SK-N-SH treated with all-trans-retinoic acid at 6 μM for 48 hours (cell line): ENCODE measurements around the gene KRT76.

Experiments used
- ATAC-seq: fragments of 200-7000 bp; cut with Tn5 transposase; 3 replicates; pipeline ENCODE4 v1.9.1; 2020; ENCODE audit warnings: mild to moderate bottlenecking, moderate library complexity
- ARNTL ChIP-seq: fragments of 450-650 bp; formaldehyde crosslinking; IDR thresholded peaks from 2 replicates; pipeline ENCODE4 v1.5.0; 2020; ENCODE audit warnings: low read depth, mild to moderate bottlenecking, moderate library complexity, borderline replicate concordance
- BACH2 ChIP-seq: fragments of 250-450 bp; sonication (Bioruptor Pico); IDR thresholded peaks from 2 replicates; pipeline ENCODE4 v1.9.0; 2021; ENCODE audit warnings: mild to moderate bottlenecking, borderline replicate concordance
- CSDC2 ChIP-seq: fragments of 250-450 bp; sonication (Bioruptor Pico); IDR thresholded peaks from 2 replicates; pipeline ENCODE4 v1.5.0; 2020; ENCODE audit warnings: mild to moderate bottlenecking, moderate library complexity
- ESRRG ChIP-seq: fragments of 250-450 bp; sonication (Bioruptor Pico); IDR thresholded peaks from 2 replicates; pipeline ENCODE4 v1.6.1; 2021; ENCODE audit warnings: mild to moderate bottlenecking
- GLIS3 ChIP-seq: fragments of 250-450 bp; sonication (Bioruptor Pico); IDR thresholded peaks from 2 replicates; pipeline ENCODE4 v1.5.0; 2020; ENCODE audit warnings: mild to moderate bottlenecking, moderate library complexity
- ISL1 ChIP-seq: fragments of 250-450 bp; sonication (Bioruptor Pico); IDR thresholded peaks from 2 replicates; pipeline ENCODE4 v2.1.2; 2022; ENCODE audit warnings: mild to moderate bottlenecking, moderate library complexity
- OSR1 ChIP-seq: fragments of 250-450 bp; sonication (Bioruptor Pico); IDR thresholded peaks from 2 replicates; pipeline ENCODE4 v1.8.0; 2022; ENCODE audit warnings: moderate library complexity, mild to moderate bottlenecking, inconsistent platforms
- PPARA ChIP-seq: fragments of 250-450 bp; sonication (Bioruptor Pico); IDR thresholded peaks from 2 replicates; pipeline ENCODE4 v1.5.0; 2020; ENCODE audit warnings: mild to moderate bottlenecking, borderline replicate concordance
- RARB ChIP-seq: fragments of 250-450 bp; sonication (Bioruptor Pico); IDR thresholded peaks from 2 replicates; pipeline ENCODE4 v1.8.0; 2021; ENCODE audit warnings: mild to moderate bottlenecking, moderate library complexity
- SNAI2 ChIP-seq: fragments of 250-450 bp; sonication (Bioruptor Pico); IDR thresholded peaks from 2 replicates; pipeline ENCODE4 v1.5.0; 2020; ENCODE audit warnings: mild to moderate bottlenecking, moderate library complexity
- TOX ChIP-seq: fragments of 250-450 bp; sonication (Bioruptor Pico); IDR thresholded peaks from 2 replicates; pipeline ENCODE4 v1.8.0; 2021; ENCODE audit warnings: mild to moderate bottlenecking, moderate library complexity, borderline replicate concordance
- ZC3H10 ChIP-seq: fragments of 250-450 bp; sonication (Bioruptor Pico); IDR thresholded peaks from 2 replicates; pipeline ENCODE4 v1.5.1; 2021; ENCODE audit warnings: mild to moderate bottlenecking, moderate library complexity
- ZFP3 ChIP-seq: fragments of 250-450 bp; sonication (Bioruptor Pico); IDR thresholded peaks from 2 replicates; pipeline ENCODE4 v1.5.0; 2020; ENCODE audit warnings: mild to moderate bottlenecking, moderate library complexity
- ZFP30 ChIP-seq: fragments of 450-650 bp; formaldehyde crosslinking; IDR thresholded peaks from 2 replicates; pipeline ENCODE4 v1.5.0; 2022; ENCODE audit warnings: mild to moderate bottlenecking, moderate library complexity
- ZNF565 ChIP-seq: fragments of 450-650 bp; formaldehyde crosslinking; conservative IDR thresholded peaks from 2 replicates; pipeline ENCODE4 v1.5.0; 2020; ENCODE audit warnings: low read depth, mild to moderate bottlenecking, moderate library complexity
- ZNF70 ChIP-seq: fragments of 450-650 bp; formaldehyde crosslinking; IDR thresholded peaks from 2 replicates; pipeline ENCODE4 v1.5.0; 2020; ENCODE audit warnings: mild to moderate bottlenecking, moderate library complexity
- ZNF8 ChIP-seq: fragments of 450-650 bp; formaldehyde crosslinking; IDR thresholded peaks from 2 replicates; pipeline ENCODE4 v1.5.0; 2020; ENCODE audit warnings: mild to moderate bottlenecking, moderate library complexity
- TF ChIP-seq, protein P1 (sequence below): fragments of 250-450 bp; sonication (Bioruptor Pico); IDR thresholded peaks from 2 replicates; pipeline ENCODE4 v1.8.0; 2021; ENCODE audit warnings: low read depth, mild to moderate bottlenecking, moderate library complexity, borderline replicate concordance
- TF ChIP-seq, protein P2 (sequence below): fragments of 250-450 bp; sonication (Bioruptor Pico); IDR thresholded peaks from 2 replicates; pipeline ENCODE4 v1.8.0; 2020; ENCODE audit warnings: mild to moderate bottlenecking, moderate library complexity, borderline replicate concordance
- TF ChIP-seq, protein P3 (sequence below): fragments of 250-450 bp; sonication (Bioruptor Pico); IDR thresholded peaks from 2 replicates; pipeline ENCODE4 v1.5.1; 2021; ENCODE audit warnings: mild to moderate bottlenecking, moderate library complexity
- TF ChIP-seq, protein P4 (sequence below): fragments of 250-450 bp; sonication (Bioruptor Pico); IDR thresholded peaks from 2 replicates; pipeline ENCODE4 v1.5.1; 2020; ENCODE audit warnings: low read depth, mild to moderate bottlenecking, moderate library complexity
- TF ChIP-seq, protein P5 (sequence below): fragments of 250-450 bp; sonication (Bioruptor Pico); IDR thresholded peaks from 2 replicates; pipeline ENCODE4 v1.5.0; 2020; ENCODE audit warnings: mild to moderate bottlenecking, moderate library complexity

The KRT76 gene

DNA sequence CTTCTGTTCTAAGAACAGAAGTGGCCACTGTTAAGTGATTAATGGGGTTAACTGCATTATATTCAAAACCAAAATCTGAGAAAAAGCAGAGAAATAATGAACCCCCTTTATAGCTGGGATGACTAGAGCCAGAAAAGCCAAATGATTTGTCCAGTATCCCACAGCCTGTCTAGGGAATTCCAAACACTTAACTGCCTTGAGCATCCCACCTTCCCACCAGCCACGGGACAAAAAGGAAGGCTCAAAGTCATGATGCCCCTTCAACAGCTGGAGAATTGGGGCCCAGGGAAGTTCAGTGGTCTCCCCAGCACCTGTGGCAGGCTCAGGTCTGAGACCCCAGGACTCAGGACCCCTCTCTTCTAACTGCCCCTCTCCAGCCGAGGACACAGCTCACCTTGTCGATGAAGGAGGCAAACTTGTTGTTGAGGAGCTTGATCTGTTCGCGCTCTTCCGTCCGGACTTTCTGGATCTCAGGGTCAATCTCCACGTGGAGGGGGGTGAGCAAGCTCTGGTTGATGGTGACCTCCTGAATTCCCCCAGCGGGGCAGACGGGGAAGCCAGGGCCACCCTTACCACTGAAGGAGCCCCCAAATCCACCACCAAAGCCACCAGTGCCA, 36.2 kb upstream of the KRT76 start:
- TF ChIP-seq CSDC2 (CRISPR knock-in tag) (no peak), ZFP3 (CRISPR knock-in tag) (no peak), ZFP30 (CRISPR knock-in tag) (no peak), OSR1 (CRISPR knock-in tag) (no peak), SNAI2 (CRISPR knock-in tag) (no peak), ZNF565 (CRISPR knock-in tag) (no peak), BACH2 (CRISPR knock-in tag) (no peak), GLIS3 (CRISPR knock-in tag) (no peak), RARB (CRISPR knock-in tag) (no peak), TOX (CRISPR knock-in tag) (no peak), ZNF70 (CRISPR knock-in tag) (no peak), ZC3H10 (no peak), ARNTL (CRISPR knock-in tag) (no peak)
- TF ChIP-seq, protein P1, sequence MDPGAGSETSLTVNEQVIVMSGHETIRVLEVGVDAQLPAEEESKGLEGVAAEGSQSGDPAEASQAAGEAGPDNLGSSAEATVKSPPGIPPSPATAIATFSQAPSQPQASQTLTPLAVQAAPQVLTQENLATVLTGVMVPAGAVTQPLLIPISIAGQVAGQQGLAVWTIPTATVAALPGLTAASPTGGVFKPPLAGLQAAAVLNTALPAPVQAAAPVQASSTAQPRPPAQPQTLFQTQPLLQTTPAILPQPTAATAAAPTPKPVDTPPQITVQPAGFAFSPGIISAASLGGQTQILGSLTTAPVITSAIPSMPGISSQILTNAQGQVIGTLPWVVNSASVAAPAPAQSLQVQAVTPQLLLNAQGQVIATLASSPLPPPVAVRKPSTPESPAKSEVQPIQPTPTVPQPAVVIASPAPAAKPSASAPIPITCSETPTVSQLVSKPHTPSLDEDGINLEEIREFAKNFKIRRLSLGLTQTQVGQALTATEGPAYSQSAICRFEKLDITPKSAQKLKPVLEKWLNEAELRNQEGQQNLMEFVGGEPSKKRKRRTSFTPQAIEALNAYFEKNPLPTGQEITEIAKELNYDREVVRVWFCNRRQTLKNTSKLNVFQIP, result no peak
- TF ChIP-seq, protein P2, sequence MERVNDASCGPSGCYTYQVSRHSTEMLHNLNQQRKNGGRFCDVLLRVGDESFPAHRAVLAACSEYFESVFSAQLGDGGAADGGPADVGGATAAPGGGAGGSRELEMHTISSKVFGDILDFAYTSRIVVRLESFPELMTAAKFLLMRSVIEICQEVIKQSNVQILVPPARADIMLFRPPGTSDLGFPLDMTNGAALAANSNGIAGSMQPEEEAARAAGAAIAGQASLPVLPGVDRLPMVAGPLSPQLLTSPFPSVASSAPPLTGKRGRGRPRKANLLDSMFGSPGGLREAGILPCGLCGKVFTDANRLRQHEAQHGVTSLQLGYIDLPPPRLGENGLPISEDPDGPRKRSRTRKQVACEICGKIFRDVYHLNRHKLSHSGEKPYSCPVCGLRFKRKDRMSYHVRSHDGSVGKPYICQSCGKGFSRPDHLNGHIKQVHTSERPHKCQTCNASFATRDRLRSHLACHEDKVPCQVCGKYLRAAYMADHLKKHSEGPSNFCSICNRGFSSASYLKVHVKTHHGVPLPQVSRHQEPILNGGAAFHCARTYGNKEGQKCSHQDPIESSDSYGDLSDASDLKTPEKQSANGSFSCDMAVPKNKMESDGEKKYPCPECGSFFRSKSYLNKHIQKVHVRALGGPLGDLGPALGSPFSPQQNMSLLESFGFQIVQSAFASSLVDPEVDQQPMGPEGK (CRISPR knock-in tag), result no peak
- TF ChIP-seq, protein P3, sequence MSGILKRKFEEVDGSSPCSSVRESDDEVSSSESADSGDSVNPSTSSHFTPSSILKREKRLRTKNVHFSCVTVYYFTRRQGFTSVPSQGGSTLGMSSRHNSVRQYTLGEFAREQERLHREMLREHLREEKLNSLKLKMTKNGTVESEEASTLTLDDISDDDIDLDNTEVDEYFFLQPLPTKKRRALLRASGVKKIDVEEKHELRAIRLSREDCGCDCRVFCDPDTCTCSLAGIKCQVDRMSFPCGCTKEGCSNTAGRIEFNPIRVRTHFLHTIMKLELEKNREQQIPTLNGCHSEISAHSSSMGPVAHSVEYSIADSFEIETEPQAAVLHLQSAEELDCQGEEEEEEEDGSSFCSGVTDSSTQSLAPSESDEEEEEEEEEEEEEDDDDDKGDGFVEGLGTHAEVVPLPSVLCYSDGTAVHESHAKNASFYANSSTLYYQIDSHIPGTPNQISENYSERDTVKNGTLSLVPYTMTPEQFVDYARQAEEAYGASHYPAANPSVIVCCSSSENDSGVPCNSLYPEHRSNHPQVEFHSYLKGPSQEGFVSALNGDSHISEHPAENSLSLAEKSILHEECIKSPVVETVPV (CRISPR knock-in tag), result no peak
- TF ChIP-seq, protein P4, sequence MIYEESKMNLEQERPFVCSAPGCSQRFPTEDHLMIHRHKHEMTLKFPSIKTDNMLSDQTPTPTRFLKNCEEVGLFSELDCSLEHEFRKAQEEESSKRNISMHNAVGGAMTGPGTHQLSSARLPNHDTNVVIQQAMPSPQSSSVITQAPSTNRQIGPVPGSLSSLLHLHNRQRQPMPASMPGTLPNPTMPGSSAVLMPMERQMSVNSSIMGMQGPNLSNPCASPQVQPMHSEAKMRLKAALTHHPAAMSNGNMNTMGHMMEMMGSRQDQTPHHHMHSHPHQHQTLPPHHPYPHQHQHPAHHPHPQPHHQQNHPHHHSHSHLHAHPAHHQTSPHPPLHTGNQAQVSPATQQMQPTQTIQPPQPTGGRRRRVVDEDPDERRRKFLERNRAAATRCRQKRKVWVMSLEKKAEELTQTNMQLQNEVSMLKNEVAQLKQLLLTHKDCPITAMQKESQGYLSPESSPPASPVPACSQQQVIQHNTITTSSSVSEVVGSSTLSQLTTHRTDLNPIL (CRISPR knock-in tag), result no peak
- TF ChIP-seq, all 23 proteins: peak for 0
- no peak for ATAC-seq

DNA sequence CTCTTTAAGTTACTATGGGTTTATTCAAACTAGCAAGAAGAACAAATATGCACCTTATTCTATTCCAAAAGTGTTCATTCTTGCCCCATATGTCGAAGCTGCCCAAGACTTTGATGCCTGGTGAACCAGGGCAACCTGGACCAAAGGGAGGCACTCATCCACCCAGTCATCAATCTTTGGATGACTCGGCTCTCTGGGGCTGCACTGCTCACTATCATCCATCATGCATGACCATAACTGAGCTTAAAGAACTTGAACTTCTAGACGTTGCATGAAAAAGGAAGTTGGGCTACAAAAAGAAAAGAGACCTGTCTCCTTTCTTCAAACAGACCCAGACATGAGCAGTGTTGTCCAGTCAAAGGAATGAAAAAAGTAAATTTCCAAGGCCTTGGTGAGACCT, 35.6 kb upstream of the KRT76 start:
- TF ChIP-seq ZNF8 (CRISPR knock-in tag), result no peak
- no peak for TF ChIP-seq GLIS3 (CRISPR knock-in tag)
- no peak for TF ChIP-seq OSR1 (CRISPR knock-in tag)
- TF ChIP-seq, protein P3 (CRISPR knock-in tag), result no peak
- TF ChIP-seq, protein P1, result no peak
- TF ChIP-seq, protein P2 (CRISPR knock-in tag), result no peak
- TF ChIP-seq, protein P5, sequence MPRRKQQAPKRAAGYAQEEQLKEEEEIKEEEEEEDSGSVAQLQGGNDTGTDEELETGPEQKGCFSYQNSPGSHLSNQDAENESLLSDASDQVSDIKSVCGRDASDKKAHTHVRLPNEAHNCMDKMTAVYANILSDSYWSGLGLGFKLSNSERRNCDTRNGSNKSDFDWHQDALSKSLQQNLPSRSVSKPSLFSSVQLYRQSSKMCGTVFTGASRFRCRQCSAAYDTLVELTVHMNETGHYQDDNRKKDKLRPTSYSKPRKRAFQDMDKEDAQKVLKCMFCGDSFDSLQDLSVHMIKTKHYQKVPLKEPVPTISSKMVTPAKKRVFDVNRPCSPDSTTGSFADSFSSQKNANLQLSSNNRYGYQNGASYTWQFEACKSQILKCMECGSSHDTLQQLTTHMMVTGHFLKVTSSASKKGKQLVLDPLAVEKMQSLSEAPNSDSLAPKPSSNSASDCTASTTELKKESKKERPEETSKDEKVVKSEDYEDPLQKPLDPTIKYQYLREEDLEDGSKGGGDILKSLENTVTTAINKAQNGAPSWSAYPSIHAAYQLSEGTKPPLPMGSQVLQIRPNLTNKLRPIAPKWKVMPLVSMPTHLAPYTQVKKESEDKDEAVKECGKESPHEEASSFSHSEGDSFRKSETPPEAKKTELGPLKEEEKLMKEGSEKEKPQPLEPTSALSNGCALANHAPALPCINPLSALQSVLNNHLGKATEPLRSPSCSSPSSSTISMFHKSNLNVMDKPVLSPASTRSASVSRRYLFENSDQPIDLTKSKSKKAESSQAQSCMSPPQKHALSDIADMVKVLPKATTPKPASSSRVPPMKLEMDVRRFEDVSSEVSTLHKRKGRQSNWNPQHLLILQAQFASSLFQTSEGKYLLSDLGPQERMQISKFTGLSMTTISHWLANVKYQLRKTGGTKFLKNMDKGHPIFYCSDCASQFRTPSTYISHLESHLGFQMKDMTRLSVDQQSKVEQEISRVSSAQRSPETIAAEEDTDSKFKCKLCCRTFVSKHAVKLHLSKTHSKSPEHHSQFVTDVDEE (CRISPR knock-in tag), result no peak
- TF ChIP-seq RARB (CRISPR knock-in tag), result no peak
- no peak for TF ChIP-seq BACH2 (CRISPR knock-in tag)
- no peak for TF ChIP-seq ESRRG (CRISPR knock-in tag)
- no peak for TF ChIP-seq PPARA (CRISPR knock-in tag)
- no peak for TF ChIP-seq ISL1 (CRISPR knock-in tag)
- TF ChIP-seq CSDC2 (CRISPR knock-in tag), result no peak
- no peak for TF ChIP-seq TOX (CRISPR knock-in tag)
- no peak for TF ChIP-seq ZNF70 (CRISPR knock-in tag)
- no peak for TF ChIP-seq ARNTL (CRISPR knock-in tag)
- no peak for ATAC-seq
